Transverse colon (tissue), 4 donors: ENCODE measurements around the gene MYRIP. TPM values are rescaled to one million over a fixed set of nuclear protein-coding genes. Genes with fewer than 3 reads are reported as not detected.

Experiments
- DNase-seq: peaks from one replicate; pipeline ENCODE4 v3.0.0-alpha.2; 2019
- H3K27ac ChIP-seq, 4 donors: fragments of 200-600 bp; sonication (generic); 2 replicates each; pipeline ENCODE4 v1.5.1; 2016 to 2018; ENCODE audit warnings: inconsistent platforms in 4 of 4
- H3K27me3 ChIP-seq: fragments of 200-600 bp; sonication (generic); 2 replicates; pipeline ENCODE4 v1.5.1; 2017; ENCODE audit warnings: inconsistent platforms
- H3K36me3 ChIP-seq, 4 donors: fragments of 200-600 bp; sonication (generic); 2 replicates each; pipeline ENCODE4 v1.5.1; 2017 to 2019; ENCODE audit warnings: inconsistent platforms in 4 of 4
- H3K4me1 ChIP-seq, 4 donors: fragments of 200-600 bp; sonication (generic); 2 replicates each; pipeline ENCODE4 v1.5.1; 2017 to 2020; ENCODE audit warnings: inconsistent platforms in 4 of 4
- H3K4me3 ChIP-seq, 4 donors: fragments of 200-600 bp; sonication (generic); 1 replicate in 1 of 4; 2 replicates in 3 of 4; pipeline versions ENCODE4 v1.5.1 to v1.6.1; 2017 to 2019; ENCODE audit warnings: inconsistent platforms in 4 of 4
- H3K9me3 ChIP-seq, 2 donors: fragments of 200-600 bp; sonication (generic); 2 replicates each; pipeline ENCODE4 v1.5.1; 2017 to 2019; ENCODE audit warnings: inconsistent platforms in 2 of 2
- EP300 ChIP-seq: sonication (generic); formaldehyde crosslinking; IDR thresholded peaks from one replicate; pipeline ENCODE4 v1.6.1; 2017; ENCODE audit warnings: antibody characterized with exemption, low read depth
- POLR2A ChIP-seq: fragments of 450-650 bp; IDR thresholded peaks from one replicate; pipeline ENCODE4 v1.6.1; 2016; ENCODE audit warnings: antibody characterized with exemption, mild to moderate bottlenecking, moderate library complexity
- POLR2AphosphoS5 ChIP-seq, 3 donors: sonication (generic); formaldehyde crosslinking; IDR thresholded peaks; one replicate each; pipeline ENCODE4 v1.6.1; 2016; ENCODE audit warnings: antibody characterized with exemption in 3 of 3
- WGBS, 2 donors: methylation state at CpG; one replicate each; pipeline ENCODE4 v1.1.5; 2018; ENCODE audit warnings: low coverage in 1 of 2; 5-methylcytosine and 5-hydroxymethylcytosine counted together
- in situ Hi-C, 4 donors: fragments of 200-750 bp; cut with MboI; loops; one replicate each; pipeline versions ENCODE4 v1.15.0 to v1.15.1; 2017; ENCODE audit warnings: low sequenced_read_pairs in 3 of 4, low pct_ligation_motif_present in 1 of 4, low pct_unique_long_range_greater_than_20kb in 1 of 4
- intact Hi-C: fragments of 100-400 bp; cut with DNase I; formaldehyde crosslinking; loops from one replicate; pipeline ENCODE4 v1.15.1; 2023; ENCODE audit warnings: low total_unique reads
- total RNA-seq, 4 donors: library from RNA; depleted of rRNA; stranded (reverse); fragments of >200 nt; gene quantifications; one replicate each; pipeline ENCODE4 v1.1.0, GENCODE V29; 2016
- TF ChIP-seq, protein P1 (sequence below), 5 experiments: fragments of 200-600 bp in 3 of 5; fragments of 450-650 bp in 2 of 5; sonication (generic) in 3 of 5; IDR thresholded peaks; 1 replicate in 2 of 5; 2 replicates in 3 of 5; pipeline ENCODE4 v1.5.1; 2016 to 2017; ENCODE audit warnings: antibody characterized with exemption in 5 of 5, inconsistent platforms in 3 of 5, mild to moderate bottlenecking in 2 of 5, moderate library complexity in 1 of 5

Gene MYRIP
- total RNA-seq, 4 donors from 2014 or later = 2.6 to 19.7 (median 5.4) TPM

- TF ChIP-seq EP300 (no peak), POLR2AphosphoS5 (IDR thresholded peaks at IDR 0.05) (no peak), POLR2A (no peak)
- TF ChIP-seq, protein P1, sequence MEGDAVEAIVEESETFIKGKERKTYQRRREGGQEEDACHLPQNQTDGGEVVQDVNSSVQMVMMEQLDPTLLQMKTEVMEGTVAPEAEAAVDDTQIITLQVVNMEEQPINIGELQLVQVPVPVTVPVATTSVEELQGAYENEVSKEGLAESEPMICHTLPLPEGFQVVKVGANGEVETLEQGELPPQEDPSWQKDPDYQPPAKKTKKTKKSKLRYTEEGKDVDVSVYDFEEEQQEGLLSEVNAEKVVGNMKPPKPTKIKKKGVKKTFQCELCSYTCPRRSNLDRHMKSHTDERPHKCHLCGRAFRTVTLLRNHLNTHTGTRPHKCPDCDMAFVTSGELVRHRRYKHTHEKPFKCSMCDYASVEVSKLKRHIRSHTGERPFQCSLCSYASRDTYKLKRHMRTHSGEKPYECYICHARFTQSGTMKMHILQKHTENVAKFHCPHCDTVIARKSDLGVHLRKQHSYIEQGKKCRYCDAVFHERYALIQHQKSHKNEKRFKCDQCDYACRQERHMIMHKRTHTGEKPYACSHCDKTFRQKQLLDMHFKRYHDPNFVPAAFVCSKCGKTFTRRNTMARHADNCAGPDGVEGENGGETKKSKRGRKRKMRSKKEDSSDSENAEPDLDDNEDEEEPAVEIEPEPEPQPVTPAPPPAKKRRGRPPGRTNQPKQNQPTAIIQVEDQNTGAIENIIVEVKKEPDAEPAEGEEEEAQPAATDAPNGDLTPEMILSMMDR (IDR thresholded peaks at IDR 0.05) = no peak
- no peak for DNase-seq
- WGBS, 2 donors = 74 to 88% methylated on average over 2 of the region's 2 CpGs
- Histone ChIP-seq H3K36me3 (no peaks in the 10 kb centered on the region), H3K9me3 (no peaks in the 10 kb centered on the region), H3K4me1 (peaks cover 0 to 7% (median 3%) of the 10 kb centered on the region in 4 donors), H3K27ac (no peak overlapping the region), H3K27me3 (peaks cover 17% of the 10 kb centered on the region), H3K4me3 (no peak overlapping the region)
- in situ Hi-C loops (no loop called here), intact Hi-C loops (no loop called here)
Observed at GRCh38 chr3:39803956-39804355, 5.5 kb upstream of the MYRIP start.

GRCh38 chr3:39804951-39805350, 4.5 kb upstream of the MYRIP start:
- in situ Hi-C loops (no loop called here), intact Hi-C loops (no loop called here)
- TF ChIP-seq POLR2AphosphoS5 (IDR thresholded peaks at IDR 0.05) (no peak), POLR2A (no peak), EP300 (no peak)
- TF ChIP-seq, protein P1 (IDR thresholded peaks at IDR 0.05) = no peak
- H3K4me3 ChIP-seq = no peak overlapping the region
- peaks cover 3 to 13% (median 9%) of the 10 kb centered on the region in 4 donors for H3K4me1 ChIP-seq
- no peaks in the 10 kb centered on the region for H3K9me3 ChIP-seq
- H3K36me3 ChIP-seq = no peaks in the 10 kb centered on the region
- no peak overlapping the region for H3K27ac ChIP-seq
- DNase-seq = no peak
- peaks cover 24% of the 10 kb centered on the region for H3K27me3 ChIP-seq
- 84 to 100% methylated on average over 3 of the region's 3 CpGs for WGBS, 2 donors

GRCh38 chr3:39805650-39806049, 3.8 kb upstream of the MYRIP start:
- no peak for DNase-seq
- intact Hi-C loops = no loop called here
- in situ Hi-C loops = no loop called here
- Histone ChIP-seq H3K9me3 (no peaks in the 10 kb centered on the region), H3K27ac (no peak overlapping the region), H3K27me3 (peaks cover 31% of the 10 kb centered on the region), H3K4me1 (peaks cover 10 to 20% (median 15%) of the 10 kb centered on the region in 4 donors), H3K4me3 (no peak overlapping the region), H3K36me3 (no peaks in the 10 kb centered on the region)
- TF ChIP-seq, protein P1 (IDR thresholded peaks at IDR 0.05) = no peak
- TF ChIP-seq EP300 (no peak), POLR2AphosphoS5 (IDR thresholded peaks at IDR 0.05) (no peak), POLR2A (no peak)
- WGBS, 2 donors = 14 to 34% methylated on average over 1 to 2 of the region's 2 CpGs

GRCh38 chr3:39806820-39807219, 2.6 kb upstream of the MYRIP start:
- no peak for DNase-seq
- Histone ChIP-seq H3K27ac (no peak overlapping the region), H3K36me3 (no peaks in the 10 kb centered on the region), H3K27me3 (peaks cover 42% of the 10 kb centered on the region), H3K4me3 (no peak overlapping the region), H3K4me1 (peaks cover 14 to 25% (median 16%) of the 10 kb centered on the region in 4 donors), H3K9me3 (no peaks in the 10 kb centered on the region)
- 75 to 84% methylated on average over 1 of the region's 1 CpG for WGBS, 2 donors
- TF ChIP-seq POLR2A (no peak), EP300 (no peak), POLR2AphosphoS5 (IDR thresholded peaks at IDR 0.05) (no peak)
- TF ChIP-seq, protein P1 (IDR thresholded peaks at IDR 0.05) = no peak
- intact Hi-C loops = no loop called here
- in situ Hi-C loops = no loop called here
